GM12864 (cell line): ENCODE results near the gene BLOC1S3.

Experiments
- DNase-seq: peaks from one replicate; pipeline ENCODE4 v3.0.0-alpha.2; 2011; ENCODE audit warnings: low read depth
- H3K4me3 ChIP-seq: 2 replicates; pipeline ENCODE4 v1.5.1; 2011; ENCODE audit warnings: mild to moderate bottlenecking, low read depth, low read length, control low read depth
- TF ChIP-seq, protein P1 (sequence below): IDR thresholded peaks from 2 replicates; pipeline ENCODE4 v1.5.1; 2011; ENCODE audit warnings: low read depth, mild to moderate bottlenecking, moderate library complexity, low read length, control low read depth, inconsistent platforms; ENCODE audit errors: missing control alignments

The BLOC1S3 gene

DNA sequence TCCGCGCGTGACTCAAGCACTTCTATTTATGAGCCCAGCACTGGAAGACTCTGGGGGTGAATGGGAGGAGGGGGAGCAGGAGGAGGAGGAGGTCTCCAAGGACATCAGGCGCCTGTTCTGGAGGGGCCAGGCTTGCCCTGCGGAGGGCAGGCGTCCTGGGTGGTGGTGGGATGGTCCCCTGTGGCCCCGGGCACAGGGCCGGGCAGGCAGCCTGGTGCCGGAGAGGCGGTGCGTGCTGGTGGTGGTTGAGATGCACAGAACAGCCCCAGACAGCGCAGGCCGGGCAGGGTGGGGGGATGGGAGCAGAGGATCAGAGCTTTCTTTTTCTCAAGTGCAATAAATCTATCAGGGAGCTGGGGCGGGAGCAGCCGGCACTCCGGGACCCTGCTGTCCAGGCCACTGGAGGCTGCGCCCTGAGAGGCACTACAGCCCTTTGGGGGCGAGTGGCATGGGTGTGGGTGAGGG is 31.8 kb upstream of the BLOC1S3 start:
- no peak overlapping the region for H3K4me3 ChIP-seq
- DNase-seq, result no peak
- TF ChIP-seq, protein P1, sequence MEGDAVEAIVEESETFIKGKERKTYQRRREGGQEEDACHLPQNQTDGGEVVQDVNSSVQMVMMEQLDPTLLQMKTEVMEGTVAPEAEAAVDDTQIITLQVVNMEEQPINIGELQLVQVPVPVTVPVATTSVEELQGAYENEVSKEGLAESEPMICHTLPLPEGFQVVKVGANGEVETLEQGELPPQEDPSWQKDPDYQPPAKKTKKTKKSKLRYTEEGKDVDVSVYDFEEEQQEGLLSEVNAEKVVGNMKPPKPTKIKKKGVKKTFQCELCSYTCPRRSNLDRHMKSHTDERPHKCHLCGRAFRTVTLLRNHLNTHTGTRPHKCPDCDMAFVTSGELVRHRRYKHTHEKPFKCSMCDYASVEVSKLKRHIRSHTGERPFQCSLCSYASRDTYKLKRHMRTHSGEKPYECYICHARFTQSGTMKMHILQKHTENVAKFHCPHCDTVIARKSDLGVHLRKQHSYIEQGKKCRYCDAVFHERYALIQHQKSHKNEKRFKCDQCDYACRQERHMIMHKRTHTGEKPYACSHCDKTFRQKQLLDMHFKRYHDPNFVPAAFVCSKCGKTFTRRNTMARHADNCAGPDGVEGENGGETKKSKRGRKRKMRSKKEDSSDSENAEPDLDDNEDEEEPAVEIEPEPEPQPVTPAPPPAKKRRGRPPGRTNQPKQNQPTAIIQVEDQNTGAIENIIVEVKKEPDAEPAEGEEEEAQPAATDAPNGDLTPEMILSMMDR, result no peak

DNA sequence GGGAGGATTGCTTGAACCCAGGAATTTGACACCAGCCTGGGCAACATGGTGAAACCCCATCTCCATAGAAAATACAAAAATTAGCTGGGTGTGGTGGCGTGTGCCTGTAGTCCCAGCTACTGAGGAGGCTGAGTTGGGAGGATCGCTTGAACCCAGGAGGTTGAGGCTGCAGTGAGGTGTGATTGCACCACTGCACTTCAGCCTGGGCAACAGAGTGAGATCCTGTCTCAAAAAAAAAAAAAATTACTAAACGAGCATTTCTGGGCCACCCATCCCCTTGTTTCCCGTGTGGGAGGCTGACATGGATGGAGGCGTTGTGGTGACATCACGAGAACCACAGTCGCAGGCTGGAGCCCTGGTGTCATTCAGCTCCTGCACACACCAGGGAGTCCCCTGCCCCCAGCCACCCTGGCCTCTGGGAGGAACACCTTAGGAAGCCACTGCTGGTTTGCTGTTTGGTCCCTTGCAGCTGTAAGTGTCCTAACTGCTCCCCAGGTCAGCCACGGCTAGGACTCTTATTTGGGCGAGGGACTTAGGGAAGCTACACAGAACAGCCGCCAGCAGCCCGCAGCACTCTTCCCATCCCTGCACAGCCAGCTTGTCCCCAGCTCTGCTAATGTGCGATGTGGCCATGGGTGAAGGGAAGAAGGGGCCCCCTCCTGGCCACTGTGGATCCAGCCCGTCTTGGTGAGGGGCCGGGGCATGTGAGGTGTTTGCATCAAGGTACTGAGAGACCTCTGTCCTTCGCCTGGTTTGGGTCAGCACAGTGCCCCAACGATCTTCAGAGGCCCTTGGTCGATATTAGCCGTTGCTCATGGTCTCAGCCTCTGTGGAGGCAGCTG is 30.5 kb upstream of the BLOC1S3 start:
- no peak overlapping the region for H3K4me3 ChIP-seq
- no peak for DNase-seq
- TF ChIP-seq, protein P1, result no peak

DNA sequence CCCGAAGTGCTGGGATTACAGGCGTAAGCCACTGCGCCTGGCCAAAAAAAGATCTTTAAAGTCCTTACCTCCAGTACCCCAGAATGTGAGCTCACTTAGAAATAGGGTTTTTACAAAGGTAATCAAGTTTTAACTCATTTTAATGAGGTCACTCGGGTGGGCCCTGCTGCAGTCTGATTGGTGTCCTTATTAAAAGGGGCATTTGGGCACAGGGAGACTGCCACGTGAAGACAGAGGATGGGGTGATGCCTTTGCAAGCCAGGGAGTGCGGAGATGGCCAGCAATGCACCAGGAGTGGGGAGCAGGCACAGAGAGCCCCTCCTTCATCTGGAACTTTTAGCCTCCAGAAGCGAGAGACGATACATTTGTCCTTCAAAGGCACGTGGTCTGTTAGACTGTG is 29.5 kb upstream of the BLOC1S3 start:
- TF ChIP-seq, protein P1, result no peak
- no peak overlapping the region for H3K4me3 ChIP-seq
- DNase-seq, result no peak

DNA sequence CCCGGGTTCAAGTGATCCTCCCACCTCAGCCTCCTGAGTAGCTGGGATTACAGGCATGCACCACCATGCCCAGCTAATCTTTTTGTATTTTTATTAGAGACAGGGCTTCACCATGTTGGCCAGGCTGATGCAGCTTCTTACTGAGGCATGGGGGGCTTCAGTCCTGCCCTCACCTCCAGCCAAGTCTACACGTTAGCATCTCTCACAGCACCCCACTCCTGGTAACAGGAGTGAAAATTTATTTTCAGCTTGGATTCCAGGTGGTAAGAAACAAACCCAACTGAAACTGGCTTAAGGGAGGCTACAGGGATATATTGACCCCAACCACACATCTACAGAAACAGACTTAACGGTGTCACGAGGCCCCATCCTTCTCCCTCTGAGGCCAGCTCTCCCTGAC is 28.4 kb upstream of the BLOC1S3 start:
- TF ChIP-seq, protein P1, result no peak
- DNase-seq, result no peak

DNA sequence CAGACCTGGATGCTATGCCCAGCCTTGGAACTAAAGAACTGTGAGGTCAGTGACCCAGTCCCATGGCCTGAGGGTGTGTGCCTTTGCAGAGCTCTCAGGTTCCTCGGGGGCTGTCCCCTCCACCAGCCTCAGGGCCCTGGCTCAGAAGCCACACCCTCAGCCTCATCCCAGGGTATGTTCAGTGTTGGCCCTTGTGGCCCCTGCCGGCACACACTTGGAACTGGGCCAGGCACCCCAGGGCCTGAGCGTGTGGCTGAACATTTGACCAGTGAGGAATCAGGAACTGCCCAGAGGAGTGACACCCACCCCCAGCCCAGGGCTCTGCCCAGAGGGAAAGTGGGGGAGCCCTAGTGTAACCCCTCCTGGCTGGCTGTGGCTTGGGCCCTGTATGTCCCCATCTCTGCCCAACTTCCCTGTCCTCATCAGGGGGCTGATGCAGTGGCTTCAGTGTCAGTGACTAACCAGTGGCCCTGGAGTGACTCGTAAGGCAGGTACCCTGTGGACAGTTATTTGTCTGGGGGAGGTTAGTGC is 27.8 kb upstream of the BLOC1S3 start:
- TF ChIP-seq, protein P1, result no peak
- H3K4me3 ChIP-seq, result no peak overlapping the region
- no peak for DNase-seq

More for the DNA sequence above, 28.4 kb upstream of the BLOC1S3 start:
- no peak overlapping the region for H3K4me3 ChIP-seq

DNA sequence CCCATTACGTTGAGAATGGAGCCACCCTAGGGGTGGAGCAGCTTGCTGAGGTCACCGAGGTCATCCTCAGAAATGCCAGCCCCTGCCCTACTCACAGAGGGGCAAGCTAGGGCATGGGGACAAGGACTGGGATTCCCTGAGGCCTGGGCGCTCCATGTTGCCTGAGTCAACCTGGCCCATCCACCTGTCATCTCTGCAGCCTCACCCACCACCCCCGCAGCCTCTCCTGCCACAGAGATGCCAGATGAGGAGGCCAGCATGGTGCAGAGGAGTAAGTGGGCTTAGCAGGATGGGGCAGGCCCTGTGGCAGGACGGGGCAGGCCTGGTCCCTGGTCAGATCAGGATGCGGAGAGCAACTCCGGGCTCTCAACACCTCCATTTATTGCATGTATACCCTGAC is 27.3 kb upstream of the BLOC1S3 start:
- TF ChIP-seq, protein P1, result no peak
- no peak for DNase-seq

More for the DNA sequence above, 27.3 kb upstream of the BLOC1S3 start:
- no peak overlapping the region for H3K4me3 ChIP-seq
